Left ventricle myocardium superior (tissue), 1 donor: Measurements from ENCODE around the gene FLG. TPM values are rescaled to one million over a fixed set of nuclear protein-coding genes. Genes with fewer than 3 reads are reported as not detected.
"Not testable (repeated sequence)": the region's sequence is repeated elsewhere in the genome, so short reads cannot be mapped to it uniquely, and the experiment has no call there.

Source experiments
- ATAC-seq: fragments of 200-7000 bp; cut with Tn5 transposase; one replicate; pipeline ENCODE4 v1.9.1; 2020; ENCODE audit warnings: mild to moderate bottlenecking, moderate library complexity
- DNase-seq: peaks from one replicate; pipeline ENCODE4 v3.0.0-alpha.2; 2020
- intact Hi-C: fragments of 100-400 bp; cut with micrococcal nuclease; formaldehyde crosslinking; loops from one replicate; pipeline ENCODE4 v1.11.0; 2022
- total RNA-seq: library from RNA; stranded (reverse); fragmentation: NEBNext Ultra II Directional; extraction: Animal tissue kit (Norgen Biotek cat#: 25700); gene quantifications from one replicate; pipeline ENCODE4 v1.2.1, GENCODE V29; 2021
- donor health status: DM: no; HTN: yes; CAD: no; lungs with severe emphysema.

Gene FLG
- total RNA-seq, 1 donor from 2014 or later = not detected

DNA sequence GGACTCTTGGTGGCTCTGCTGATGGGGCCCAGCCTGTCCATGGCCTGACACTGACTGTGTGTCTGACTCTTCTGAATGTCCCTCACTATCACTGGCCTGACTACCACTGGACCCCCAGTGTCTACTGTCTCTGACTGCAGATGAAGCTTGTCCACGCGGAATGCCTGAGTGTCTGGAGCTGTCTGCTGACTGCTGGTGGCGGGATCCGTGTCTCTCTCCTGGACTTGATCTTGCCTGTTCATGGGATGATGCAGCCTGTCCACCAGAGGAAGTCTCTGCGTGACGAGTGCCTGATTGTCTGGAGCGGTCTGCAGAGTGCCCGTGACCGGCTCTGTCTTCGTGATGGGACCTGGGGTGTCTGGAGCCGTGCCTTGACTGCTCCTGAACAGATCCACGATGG is 20.3 kb downstream of the FLG start:
- intact Hi-C loops, ATAC-seq: not testable (repeated sequence)
- DNase-seq = peak; percentile 12

DNA sequence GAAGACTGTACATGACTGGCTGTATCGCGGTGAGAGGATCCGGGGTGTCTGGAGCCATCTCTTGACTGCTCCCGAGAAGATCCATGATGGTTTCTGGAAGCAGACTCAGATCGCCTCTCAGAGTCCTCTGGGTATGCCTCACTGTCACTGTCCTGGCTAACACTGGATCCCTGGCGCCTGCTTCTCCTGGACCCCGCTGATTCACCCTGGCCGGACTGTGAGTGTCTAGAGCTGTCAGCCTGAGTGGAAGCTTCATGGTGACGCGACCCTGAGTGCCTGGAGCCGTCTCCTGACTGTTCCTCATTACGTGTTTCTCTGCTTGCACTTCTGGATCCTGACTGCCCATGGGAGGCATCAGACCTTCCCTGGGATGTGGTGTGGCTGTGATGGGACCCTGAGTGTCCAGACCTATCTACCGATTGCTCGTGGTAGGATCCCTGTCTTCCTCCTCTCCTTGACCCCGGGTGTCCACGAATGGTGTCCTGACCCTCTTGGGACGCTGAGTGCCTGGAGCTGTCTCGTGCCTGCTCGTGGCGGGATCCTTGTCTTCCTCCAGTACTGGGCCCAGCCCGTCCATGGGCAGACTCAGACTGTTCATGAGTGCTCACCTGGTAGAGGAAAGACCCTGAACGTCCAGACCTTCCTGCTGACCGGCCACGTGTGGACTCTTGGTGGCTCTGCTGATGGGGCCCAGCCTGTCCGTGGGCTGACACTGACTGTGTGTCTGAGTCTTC is 21.7 kb downstream of the FLG start:
- peak; percentile 14 for DNase-seq
- ATAC-seq, intact Hi-C loops: not testable (repeated sequence)

DNA sequence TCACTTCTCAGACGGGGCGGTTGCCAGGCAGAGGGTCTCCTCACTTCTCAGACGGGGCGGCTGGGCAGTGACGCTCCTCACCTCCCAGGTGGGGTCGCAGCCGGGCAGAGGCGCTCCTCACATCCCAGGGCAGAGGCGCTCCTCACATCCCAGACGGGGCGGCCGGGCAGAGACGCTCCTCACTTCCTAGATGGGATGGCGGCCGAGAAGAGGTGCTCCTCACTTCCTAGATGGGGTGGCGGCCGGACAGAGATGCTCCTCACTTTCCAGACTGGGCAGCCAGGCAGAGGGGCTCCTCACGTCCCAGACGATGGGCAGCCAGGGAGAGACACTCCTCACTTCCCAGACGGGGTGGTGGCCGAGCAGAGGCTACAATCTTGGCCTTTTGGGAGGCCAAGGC is 68.6 kb downstream of the FLG start:
- ATAC-seq, DNase-seq, intact Hi-C loops: not testable (repeated sequence)

Other genes with a start within 250 kb of the FLG start
- not detected for gene TCHHL1, start 236.2 kb downstream of the FLG start, total RNA-seq
- gene TCHH, start 209.8 kb downstream of the FLG start, total RNA-seq = 0.02 TPM
- not detected for gene RPTN, start 166.0 kb downstream of the FLG start, total RNA-seq
- not detected for gene HRNR, start 101.0 kb downstream of the FLG start, total RNA-seq
- not detected for gene FLG2, start 34.8 kb upstream of the FLG start, total RNA-seq
- gene CRNN, start 89.0 kb upstream of the FLG start, total RNA-seq = not detected
- gene LCE5A, start 185.6 kb upstream of the FLG start, total RNA-seq = not detected
- gene CRCT1, start 189.2 kb upstream of the FLG start, total RNA-seq = not detected
- gene LCE3E, start 241.5 kb upstream of the FLG start, total RNA-seq = not detected